A673 (cell line): ENCODE data around the gene PCK1.

Source experiments
- CTCF ChIP-seq: fragments of 300-800, 200-600 bp; sonication (generic); conservative IDR thresholded peaks from 2 replicates; pipeline ENCODE4 v1.5.1; 2017; ENCODE audit warnings: low read depth, mild to moderate bottlenecking, antibody characterized with exemption, low read length, moderate library complexity, mixed read lengths
- EZH2 ChIP-seq: fragments of 200-600 bp; sonication (generic); IDR thresholded peaks from 2 replicates; pipeline ENCODE4 v1.6.1; 2017; ENCODE audit warnings: borderline replicate concordance, low read depth, mild to moderate bottlenecking, mixed read lengths, antibody characterized with exemption, low read length; ENCODE audit not compliant: poor library complexity, severe bottlenecking

GRCh38 chr20:57526885-57527460 is 33.9 kb upstream of the PCK1 start:
- TF ChIP-seq CTCF (no peak), EZH2 (no peak)
